ENCODE results near the gene TMEM273.

TMEM273 gene

DNA sequence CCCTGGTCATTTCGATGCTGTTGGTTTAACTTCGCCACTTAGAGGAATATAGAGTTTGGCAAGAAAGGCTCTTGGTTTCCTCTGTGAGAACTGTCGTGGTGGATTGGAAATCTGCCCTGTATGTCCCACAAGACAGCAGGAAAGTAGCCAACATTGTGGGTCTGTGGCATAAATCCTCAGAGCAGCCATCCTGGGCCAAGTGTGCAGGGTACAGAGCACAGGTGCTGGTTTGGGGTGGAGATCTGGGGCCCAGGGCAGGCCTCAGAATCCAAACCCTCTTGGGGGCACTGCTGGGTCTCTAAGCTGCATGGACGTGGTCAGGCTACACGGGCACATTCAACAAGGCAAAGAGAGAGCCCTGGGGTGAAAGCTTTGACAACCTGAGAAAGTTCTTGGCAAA lies 39.2 kb upstream of the TMEM273 start:
- no peak overlapping the region for H3K27ac ChIP-seq
- DNase-seq (ENCODE audit: low spot score), result no peak
- TF ChIP-seq, protein P1, sequence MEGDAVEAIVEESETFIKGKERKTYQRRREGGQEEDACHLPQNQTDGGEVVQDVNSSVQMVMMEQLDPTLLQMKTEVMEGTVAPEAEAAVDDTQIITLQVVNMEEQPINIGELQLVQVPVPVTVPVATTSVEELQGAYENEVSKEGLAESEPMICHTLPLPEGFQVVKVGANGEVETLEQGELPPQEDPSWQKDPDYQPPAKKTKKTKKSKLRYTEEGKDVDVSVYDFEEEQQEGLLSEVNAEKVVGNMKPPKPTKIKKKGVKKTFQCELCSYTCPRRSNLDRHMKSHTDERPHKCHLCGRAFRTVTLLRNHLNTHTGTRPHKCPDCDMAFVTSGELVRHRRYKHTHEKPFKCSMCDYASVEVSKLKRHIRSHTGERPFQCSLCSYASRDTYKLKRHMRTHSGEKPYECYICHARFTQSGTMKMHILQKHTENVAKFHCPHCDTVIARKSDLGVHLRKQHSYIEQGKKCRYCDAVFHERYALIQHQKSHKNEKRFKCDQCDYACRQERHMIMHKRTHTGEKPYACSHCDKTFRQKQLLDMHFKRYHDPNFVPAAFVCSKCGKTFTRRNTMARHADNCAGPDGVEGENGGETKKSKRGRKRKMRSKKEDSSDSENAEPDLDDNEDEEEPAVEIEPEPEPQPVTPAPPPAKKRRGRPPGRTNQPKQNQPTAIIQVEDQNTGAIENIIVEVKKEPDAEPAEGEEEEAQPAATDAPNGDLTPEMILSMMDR (conservative IDR thresholded peaks at IDR 0.05; ENCODE audit: low read depth), result no peak
- ChIA-PET POLR2A (ENCODE audit: low non-redundant PET) (no interaction called here), CTCF (no interaction called here)

DNA sequence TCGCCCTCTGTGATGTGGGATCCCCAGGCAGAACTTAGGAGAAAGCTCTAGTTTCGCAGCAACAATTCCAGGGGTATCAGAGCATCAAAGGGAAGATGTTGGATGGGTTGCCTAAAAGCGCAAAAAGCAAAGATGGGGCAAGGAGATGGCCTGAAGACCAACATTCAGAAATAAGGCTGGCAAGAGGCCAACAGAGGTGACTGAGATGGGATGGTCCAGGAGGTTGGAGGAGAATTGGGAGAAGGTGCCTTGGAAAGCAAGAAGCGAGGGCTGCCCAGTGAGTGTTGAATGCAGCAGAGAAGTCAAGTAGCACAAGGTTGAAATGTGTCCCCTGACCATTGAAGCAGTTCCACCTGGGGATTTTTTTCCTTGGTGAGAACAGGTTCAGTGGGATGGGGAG lies 38.4 kb upstream of the TMEM273 start:
- DNase-seq (ENCODE audit: low spot score), result no peak
- TF ChIP-seq, protein P1 (conservative IDR thresholded peaks at IDR 0.05; ENCODE audit: low read depth), result no peak
- no peak overlapping the region for H3K27ac ChIP-seq
- ChIA-PET POLR2A (ENCODE audit: low non-redundant PET) (no interaction called here), CTCF (no interaction called here)

DNA sequence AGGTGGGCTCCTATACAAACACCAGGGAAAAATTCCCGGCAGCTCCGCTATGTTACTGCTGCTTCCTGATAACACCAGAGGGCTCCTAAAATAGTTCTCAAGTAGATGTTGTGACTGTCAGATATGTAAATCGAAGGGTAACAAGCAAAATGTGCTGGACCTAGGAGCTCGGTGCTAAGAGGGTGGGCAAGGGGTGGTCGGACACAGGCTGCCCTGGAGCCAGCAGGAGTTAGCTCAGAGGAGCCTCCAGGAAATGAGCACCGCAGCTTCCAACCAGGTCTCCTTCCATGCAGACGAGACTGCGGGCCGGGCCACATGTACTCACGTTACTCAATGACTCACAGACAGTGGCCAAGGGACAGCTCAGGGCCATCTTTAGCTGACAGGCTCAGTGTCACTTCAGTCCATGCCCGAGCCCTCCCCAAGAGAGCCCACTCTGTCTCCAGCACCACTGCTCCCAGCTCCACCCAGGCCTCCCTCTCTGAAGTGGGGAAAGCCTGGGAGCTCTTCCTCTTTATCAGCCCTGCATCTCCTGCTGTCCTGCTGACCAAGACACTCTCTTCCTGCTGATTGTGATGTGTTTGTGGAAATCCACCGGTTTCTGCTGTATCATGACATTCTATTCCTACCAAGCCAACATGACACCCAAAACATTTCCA lies 37.2 kb upstream of the TMEM273 start:
- ChIA-PET CTCF (interaction anchor here (1.0 kb wide), 1 partner anchor 294 kb away, joined by 3 read pairs; no protein-coding TSS in a partner anchor), POLR2A (ENCODE audit: low non-redundant PET) (no interaction called here)
- H3K27ac ChIP-seq, result no peak overlapping the region
- no peak for DNase-seq (ENCODE audit: low spot score)
- TF ChIP-seq, protein P1 (conservative IDR thresholded peaks at IDR 0.05; ENCODE audit: low read depth), result no peak

DNA sequence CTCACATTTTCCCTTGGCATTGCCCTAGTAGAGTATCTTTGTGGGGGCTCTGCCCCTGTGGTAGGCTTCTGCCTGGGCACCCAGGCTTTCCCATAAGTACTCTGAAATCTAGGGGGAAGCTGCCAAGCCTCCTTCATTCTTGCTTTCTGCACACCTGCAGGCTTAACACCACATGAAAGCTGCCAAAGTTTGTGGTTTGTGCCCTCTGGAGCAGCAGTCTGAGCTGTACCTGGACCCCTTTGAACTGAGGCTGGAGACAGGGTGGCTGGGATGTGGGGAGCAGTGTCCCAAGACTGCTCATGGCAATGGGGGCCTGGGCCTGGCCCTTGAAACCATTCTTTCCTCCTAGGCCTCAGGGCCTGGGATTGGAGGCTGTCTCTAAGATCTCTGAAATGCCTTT lies 35.0 kb upstream of the TMEM273 start:
- no peak for DNase-seq (ENCODE audit: low spot score)
- ChIA-PET POLR2A (ENCODE audit: low non-redundant PET) (no interaction called here), CTCF (no interaction called here)

DNA sequence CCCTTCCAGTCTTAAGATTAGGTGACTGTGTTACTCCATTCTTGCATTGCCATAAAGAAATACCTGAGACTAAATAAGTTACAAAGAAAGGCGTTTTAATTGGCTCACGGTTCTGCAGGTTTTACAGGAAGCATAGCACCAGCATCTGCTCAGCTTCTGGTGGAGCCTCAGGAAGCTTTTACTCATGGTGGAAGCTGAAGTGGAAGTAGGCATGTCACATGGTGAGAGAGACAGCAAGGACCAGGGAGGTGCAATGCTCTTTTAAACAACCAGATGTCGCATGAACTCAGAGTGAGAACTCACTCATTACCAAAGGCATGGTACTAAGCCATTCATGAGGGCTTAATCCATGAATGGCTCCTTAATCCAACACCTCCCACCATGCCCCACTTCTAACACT lies 34.0 kb upstream of the TMEM273 start:
- DNase-seq (ENCODE audit: low spot score), result no peak
- ChIA-PET CTCF (interaction anchor here (0.6 kb wide), 1 partner anchor 225 kb away, joined by 3 read pairs; no protein-coding TSS in a partner anchor), POLR2A (ENCODE audit: low non-redundant PET) (no interaction called here)
- TF ChIP-seq, protein P1 (conservative IDR thresholded peaks at IDR 0.05; ENCODE audit: low read depth), result no peak
- no peak overlapping the region for H3K27ac ChIP-seq

More for the DNA sequence above, 35.0 kb upstream of the TMEM273 start:
- TF ChIP-seq, protein P1 (conservative IDR thresholded peaks at IDR 0.05; ENCODE audit: low read depth), result no peak
- no peak overlapping the region for H3K27ac ChIP-seq

DNA sequence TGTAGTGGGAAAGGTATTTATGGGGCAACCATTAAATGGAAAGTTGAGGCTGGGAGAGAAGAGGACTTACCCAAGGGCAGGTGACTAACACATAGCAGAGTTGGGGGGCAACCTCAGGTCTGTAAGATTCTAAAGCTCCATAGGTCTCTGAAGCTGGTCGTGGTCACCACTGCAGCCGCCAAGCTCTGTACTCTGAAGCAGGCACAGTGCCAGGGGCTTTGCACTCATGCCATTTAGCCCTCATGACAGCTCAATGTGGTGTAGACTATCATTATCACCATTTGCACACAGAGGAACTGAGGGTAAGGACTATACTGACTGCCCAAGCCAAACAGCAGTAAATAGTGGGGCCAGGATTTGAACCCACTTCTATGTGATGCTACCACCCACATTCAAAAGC lies 32.5 kb upstream of the TMEM273 start:
- CTCF ChIA-PET, result no interaction called here

More for the DNA sequence above, 32.5 kb upstream of the TMEM273 start:
- no peak for DNase-seq (ENCODE audit: low spot score)
- no peak overlapping the region for H3K27ac ChIP-seq
- POLR2A ChIA-PET (ENCODE audit: low non-redundant PET), result no interaction called here
- TF ChIP-seq, protein P1 (conservative IDR thresholded peaks at IDR 0.05; ENCODE audit: low read depth), result no peak

Measured in RWPE1 (cell line).